Calu3 (cell line): ENCODE measurements around the gene NANOG. TPM values are rescaled to one million over a fixed set of nuclear protein-coding genes. Genes with fewer than 3 reads are reported as not detected.
"Not testable (repeated sequence)": the region's sequence is repeated elsewhere in the genome, so short reads cannot be mapped to it uniquely, and the experiment has no call there.

ENCODE experiments used
- BruUV-seq: library from RNA; stranded (reverse); fragments of 400-500 nt; replicated peaks from 2 replicates; lab custom pipeline; 2021; lab: Mats Ljungman, UMichigan
- CTCF ChIA-PET: fragments of 300-600 bp; sonication (Branson Sonifier 250); formaldehyde crosslinking; loops from one replicate; lab custom pipeline; 2022; ENCODE audit warnings: antibody characterized with exemption; lab: Charles Lee
- DNase-seq: peaks from one replicate; pipeline ENCODE4 v3.0.0; 2022
- H3K27ac Mint-ChIP-seq: one replicate; pipeline ENCODE4 v1.8.0; 2022; ENCODE audit warnings: mixed read lengths; ENCODE audit not compliant: unreplicated experiment
- H3K27me3 Mint-ChIP-seq: one replicate; pipeline ENCODE4 v1.8.0; 2022; ENCODE audit warnings: mixed read lengths; ENCODE audit not compliant: unreplicated experiment
- H3K36me3 Mint-ChIP-seq: one replicate; pipeline ENCODE4 v1.8.0; 2022; ENCODE audit warnings: mild to moderate bottlenecking, moderate library complexity, mixed read lengths; ENCODE audit not compliant: insufficient read depth, unreplicated experiment
- H3K4me1 Mint-ChIP-seq: one replicate; pipeline ENCODE4 v1.8.0; 2022; ENCODE audit warnings: mild to moderate bottlenecking, low read depth, mixed read lengths; ENCODE audit not compliant: unreplicated experiment
- H3K4me3 Mint-ChIP-seq: one replicate; pipeline ENCODE4 v1.8.0; 2022; ENCODE audit warnings: mild to moderate bottlenecking, low read depth, moderate library complexity, mixed read lengths; ENCODE audit not compliant: unreplicated experiment
- H3K9me3 Mint-ChIP-seq: one replicate; pipeline ENCODE4 v1.8.0; 2022; ENCODE audit warnings: low read depth, mixed read lengths; ENCODE audit not compliant: unreplicated experiment
- intact Hi-C: fragments of 100-400 bp; cut with micrococcal nuclease; formaldehyde crosslinking; loops from one replicate; pipeline ENCODE4 v1.10.0; 2022; ENCODE audit not compliant: unreplicated experiment
- total RNA-seq: library from RNA; stranded (reverse); gene quantifications from 2 replicates; pipeline ENCODE4 v1.2.3, GENCODE V29; 2022
- TF ChIP-seq, protein P1 (sequence below): fragments of 200-600 bp; IDR thresholded peaks from one replicate; pipeline ENCODE4 v1.8.0; 2022; ENCODE audit warnings: antibody characterized with exemption; ENCODE audit not compliant: unreplicated experiment

The NANOG gene
- total RNA-seq, 1 experiment from 2014 or later = not detected

GRCh38 chr12:7750350-7750749 lies 38.9 kb upstream of the NANOG start:
- Mint-ChIP-seq H3K27me3 (no peaks in the 10 kb centered on the region), H3K4me1 (no peaks in the 10 kb centered on the region), H3K4me3 (no peak overlapping the region), H3K36me3 (no peaks in the 10 kb centered on the region), H3K9me3 (no peaks in the 10 kb centered on the region), H3K27ac (no peak overlapping the region)
- intact Hi-C loops = no loop called here
- BruUV-seq = no TSS peak
- CTCF ChIA-PET = no interaction called here
- TF ChIP-seq, protein P1, sequence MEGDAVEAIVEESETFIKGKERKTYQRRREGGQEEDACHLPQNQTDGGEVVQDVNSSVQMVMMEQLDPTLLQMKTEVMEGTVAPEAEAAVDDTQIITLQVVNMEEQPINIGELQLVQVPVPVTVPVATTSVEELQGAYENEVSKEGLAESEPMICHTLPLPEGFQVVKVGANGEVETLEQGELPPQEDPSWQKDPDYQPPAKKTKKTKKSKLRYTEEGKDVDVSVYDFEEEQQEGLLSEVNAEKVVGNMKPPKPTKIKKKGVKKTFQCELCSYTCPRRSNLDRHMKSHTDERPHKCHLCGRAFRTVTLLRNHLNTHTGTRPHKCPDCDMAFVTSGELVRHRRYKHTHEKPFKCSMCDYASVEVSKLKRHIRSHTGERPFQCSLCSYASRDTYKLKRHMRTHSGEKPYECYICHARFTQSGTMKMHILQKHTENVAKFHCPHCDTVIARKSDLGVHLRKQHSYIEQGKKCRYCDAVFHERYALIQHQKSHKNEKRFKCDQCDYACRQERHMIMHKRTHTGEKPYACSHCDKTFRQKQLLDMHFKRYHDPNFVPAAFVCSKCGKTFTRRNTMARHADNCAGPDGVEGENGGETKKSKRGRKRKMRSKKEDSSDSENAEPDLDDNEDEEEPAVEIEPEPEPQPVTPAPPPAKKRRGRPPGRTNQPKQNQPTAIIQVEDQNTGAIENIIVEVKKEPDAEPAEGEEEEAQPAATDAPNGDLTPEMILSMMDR = no peak
- DNase-seq = no peak

DNA sequence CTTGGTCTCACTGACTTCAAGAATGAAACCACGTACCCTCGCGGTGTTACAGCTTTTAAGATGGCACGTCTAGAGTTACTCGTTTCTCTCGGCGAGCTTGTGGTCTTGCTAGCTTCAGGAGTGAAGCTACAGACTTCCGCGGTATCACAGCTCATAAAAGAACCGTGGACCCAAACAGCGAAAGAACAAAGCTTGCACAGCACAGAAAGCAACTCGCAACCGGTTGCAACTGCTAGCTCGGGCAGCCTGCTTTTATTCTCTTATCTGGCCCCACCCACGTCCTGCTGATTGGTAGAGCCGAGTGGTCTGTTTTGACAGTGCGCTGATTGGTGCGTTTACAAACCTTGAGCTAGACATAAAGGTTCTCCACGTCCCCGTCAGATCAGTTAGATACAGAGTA lies 37.8 kb upstream of the NANOG start:
- Mint-ChIP-seq H3K9me3 (no peaks in the 10 kb centered on the region), H3K36me3 (no peaks in the 10 kb centered on the region), H3K27me3 (no peaks in the 10 kb centered on the region), H3K4me1 (no peaks in the 10 kb centered on the region), H3K4me3 (no peak overlapping the region), H3K27ac (no peak overlapping the region)
- DNase-seq = no peak
- intact Hi-C loops = no loop called here
- TF ChIP-seq, protein P1 = no peak
- no TSS peak for BruUV-seq
- CTCF ChIA-PET = interaction anchor here (0.6 kb wide), 1 partner anchor 36 kb away, joined by 3 read pairs; no protein-coding TSS in a partner anchor

- H3K27ac Mint-ChIP-seq, CTCF ChIA-PET, H3K27me3 Mint-ChIP-seq, intact Hi-C loops, H3K9me3 Mint-ChIP-seq, DNase-seq, BruUV-seq, H3K4me3 Mint-ChIP-seq, H3K4me1 Mint-ChIP-seq, H3K36me3 Mint-ChIP-seq: not testable (repeated sequence)
Measured at GRCh38 chr12:7751941-7752922, 37.0 kb upstream of the NANOG start.

DNA sequence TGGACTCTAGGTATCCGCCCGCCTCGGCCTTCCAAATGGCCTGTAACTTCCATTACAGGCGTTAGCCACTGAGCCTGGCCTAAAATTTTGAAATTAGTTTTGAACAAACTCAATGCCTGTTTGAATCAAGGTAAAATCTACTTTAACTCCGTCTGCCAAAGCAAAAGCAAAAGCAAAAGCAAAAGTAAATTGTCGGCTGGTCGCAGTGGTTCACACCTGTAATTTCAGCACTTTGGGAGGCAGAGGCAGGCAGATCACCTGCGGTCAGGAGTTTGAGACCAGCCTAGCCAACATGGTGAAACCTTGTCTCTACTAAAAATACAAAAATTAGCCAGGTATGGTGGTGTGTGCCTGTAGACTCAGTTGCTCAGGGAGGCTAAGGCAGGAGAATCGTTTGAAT lies 33.5 kb upstream of the NANOG start:
- H3K36me3 Mint-ChIP-seq, H3K4me3 Mint-ChIP-seq, CTCF ChIA-PET, intact Hi-C loops, BruUV-seq, H3K27ac Mint-ChIP-seq, H3K9me3 Mint-ChIP-seq, DNase-seq, H3K4me1 Mint-ChIP-seq: not testable (repeated sequence)
- peaks cover 12% of the 10 kb centered on the region for H3K27me3 Mint-ChIP-seq

GRCh38 chr12:7756993-7757392 lies 32.2 kb upstream of the NANOG start:
- no peaks in the 10 kb centered on the region for H3K36me3 Mint-ChIP-seq
- no peak overlapping the region for H3K27ac Mint-ChIP-seq
- no peaks in the 10 kb centered on the region for H3K4me1 Mint-ChIP-seq
- CTCF ChIA-PET = no interaction called here
- TF ChIP-seq, protein P1 = no peak
- no peaks in the 10 kb centered on the region for H3K9me3 Mint-ChIP-seq
- DNase-seq = no peak
- intact Hi-C loops = no loop called here
- no peak overlapping the region for H3K4me3 Mint-ChIP-seq
- BruUV-seq = no TSS peak
- H3K27me3 Mint-ChIP-seq = peaks cover 12% of the 10 kb centered on the region
